ENCODE data around the gene STMP1.

DNA sequence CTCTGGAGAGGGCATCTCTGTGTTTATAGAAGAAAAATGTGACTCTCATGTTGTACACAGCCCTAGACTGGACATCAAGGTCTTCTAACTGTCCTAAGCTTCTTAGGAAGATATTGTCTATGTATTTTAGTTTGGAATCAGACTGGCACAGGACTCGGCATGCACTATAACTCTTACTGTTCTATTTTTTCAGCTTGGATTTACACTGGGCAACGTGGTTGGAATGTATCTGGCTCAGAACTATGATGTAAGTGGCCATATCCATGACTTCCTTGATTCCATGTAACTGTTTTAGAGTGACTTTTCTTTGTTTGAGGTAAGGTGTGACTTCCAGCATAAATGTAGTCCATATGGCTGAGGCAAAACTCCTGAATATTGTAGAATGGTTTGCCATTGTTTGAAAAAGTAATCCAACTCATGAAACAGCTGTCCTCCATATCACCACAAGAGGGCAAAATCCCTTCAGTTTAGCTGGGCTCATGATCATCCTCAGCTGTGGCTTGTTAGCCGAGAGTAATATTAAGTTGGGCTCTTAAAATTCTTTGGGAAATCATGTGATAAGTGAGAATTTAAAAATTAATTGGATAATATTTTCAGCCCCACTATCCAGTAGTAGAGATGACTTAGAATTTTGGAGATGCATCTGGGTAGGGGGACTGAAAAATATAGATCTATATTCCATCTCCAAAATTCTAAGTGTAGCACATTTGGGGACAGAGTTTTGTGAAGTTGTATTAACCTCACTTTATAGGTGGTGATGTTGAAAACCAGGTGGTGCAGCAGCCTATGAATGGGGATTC is 10.4 kb downstream of the STMP1 start:
- TF ChIP-seq CTCF (IDR thresholded peaks at IDR 0.05; ENCODE audit: insufficient read depth, low read length, poor library complexity, severe bottlenecking): peak; percentile 63
- TF ChIP-seq EZH2phosphoT487 (conservative IDR thresholded peaks at IDR 0.05; ENCODE audit: low read length): no peak

Data from SU-DHL-6 (cell line).